ENCODE results near the gene MED13L. TPM values are rescaled to one million over a fixed set of nuclear protein-coding genes. Genes with fewer than 3 reads are reported as not detected.

MED13L gene
- total and polyA plus RNA-seq, 2 of the 8 experiments (the other 6 are each of a cell fraction or from before 2014, with no cell fraction given): 15.9 to 51.7 TPM

- no peaks in the 10 kb centered on the region for H3K79me1 ChIP-seq (ENCODE audit: low read depth, low read length)
- no peak overlapping the region for H3K4ac ChIP-seq (replicated peaks; ENCODE audit: insufficient read length, low read depth, low read length)
- no peaks in the 10 kb centered on the region for H3K79me2 ChIP-seq (ENCODE audit: control insufficient read depth in 1 of 2, insufficient read depth in 2 of 2, low read length in 2 of 2)
- no peak overlapping the region for H4K5ac ChIP-seq (ENCODE audit: insufficient read length, low read depth, low read length)
- WGBS, 2 experiments (ENCODE audit: extremely low coverage in 1 of 2, insufficient coverage in 1 of 2, insufficient read length in 1 of 2, insufficient replicate concordance in 2 of 2, low coverage in 1 of 2, low lambda C conversion rate in 2 of 2, missing lambda C conversion rate in 1 of 2): 91% methylated on average over 5 of the region's 5 CpGs; no CpG with 5 or more reads in 1 of the 2 experiments
- no peak overlapping the region for H3K23ac ChIP-seq (ENCODE audit: insufficient read length)
- peaks cover 2% of the 10 kb centered on the region; the same call in 1 of the 2 replicates for H3K23me2 ChIP-seq (ENCODE audit: low read depth, low read length)
- no peak overlapping the region for H3K4me3 ChIP-seq (ENCODE audit: extremely low read depth in 1 of 4, insufficient read depth in 2 of 4, low read depth in 3 of 4, low read length in 4 of 4)
- FAIRE-seq (no peak), DNase-seq (ENCODE audit: low read depth in 1 of 2, low spot score in 2 of 2) (no peak)
- no peaks in the 10 kb centered on the region for H4K20me1 ChIP-seq (replicated peaks in 1 of 2; ENCODE audit: control insufficient read depth in 1 of 2, insufficient read depth in 2 of 2, low read length in 2 of 2)
- no peak overlapping the region for H3K9ac ChIP-seq (replicated peaks in 1 of 4; ENCODE audit: extremely low read depth in 1 of 4, low read depth in 3 of 4, low read length in 3 of 4)
- CTCF ChIA-PET (ENCODE audit: partially characterized antibody): interaction anchor here (0.6 to 2.2 kb wide), 4 partner anchors 9 to 55 kb away, joined by 3 to 8 read pairs (median 3); no protein-coding TSS in a partner anchor
- H2BK5ac ChIP-seq (ENCODE audit: low read depth, low read length): no peak overlapping the region
- H4K91ac ChIP-seq (replicated peaks; ENCODE audit: insufficient read length, low read length): no peak overlapping the region
- H2BK15ac ChIP-seq (ENCODE audit: low read length): no peak overlapping the region
- POLR2A ChIA-PET (ENCODE audit: partially characterized antibody): no interaction called here
- no peak overlapping the region; the same call in 1 of the 2 replicates for H4K8ac ChIP-seq (ENCODE audit: extremely low read depth, insufficient read depth, low read length)
- H3K27ac ChIP-seq (ENCODE audit: low read depth, low read length): no peak overlapping the region
- H3K4me2 ChIP-seq (ENCODE audit: insufficient read depth in 1 of 2, low read depth in 2 of 2, low read length in 2 of 2): no peak overlapping the region
- no peak overlapping the region for H3K14ac ChIP-seq (ENCODE audit: insufficient read length)
- no peak overlapping the region for H2BK12ac ChIP-seq (ENCODE audit: low read depth, low read length)
- no peak overlapping the region for H2AK5ac ChIP-seq (ENCODE audit: low read depth, low read length)
- no peak overlapping the region for H2BK20ac ChIP-seq (ENCODE audit: low read length)
- H3K18ac ChIP-seq (ENCODE audit: extremely low read depth, low read length): no peak overlapping the region
- H3K27me3 ChIP-seq (replicated peaks in 1 of 4; ENCODE audit: control insufficient read depth in 3 of 4, extremely low read depth in 1 of 4, insufficient read depth in 3 of 4, low read length in 3 of 4): no peaks in the 10 kb centered on the region
- H3K4me1 ChIP-seq (replicated peaks in 1 of 4; ENCODE audit: control insufficient read depth in 3 of 4, insufficient read depth in 4 of 4, low read length in 3 of 4): no peaks in the 10 kb centered on the region; a peak in 1 of 7 replicates
- H3K56ac ChIP-seq (replicated peaks; ENCODE audit: insufficient read length, low read depth, low read length): no peak overlapping the region
- no peak overlapping the region for H2AFZ ChIP-seq (ENCODE audit: low read length)
- peaks cover 20 to 22% of the 10 kb centered on the region in 2 experiments for H3K9me3 ChIP-seq (ENCODE audit: insufficient read depth in 2 of 2, low read depth in 1 of 2, low read length in 1 of 2)
- no peaks in the 10 kb centered on the region for H3K36me3 ChIP-seq (ENCODE audit: control insufficient read depth in 2 of 4, insufficient read depth in 4 of 4, low read length in 3 of 4)
- H2BK120ac ChIP-seq (replicated peaks; ENCODE audit: low read depth, low read length): no peak overlapping the region
- TF ChIP-seq CTCF (IDR thresholded peaks at IDR 0.05; ENCODE audit: control extremely low read depth in 1 of 3, insufficient read depth in 1 of 3, low read depth in 1 of 3, low read length in 3 of 3): no peak
Observed at GRCh38 chr12:115923851-115924250, 353.6 kb downstream of the MED13L start.
